HS-27A (cell line): ENCODE measurements around the gene CTPS1.

ENCODE experiments used
- DNase-seq: peaks from one replicate; pipeline ENCODE4 v3.0.0-alpha.2; 2012; ENCODE audit warnings: low read depth, missing footprints

The CTPS1 gene, protein sequence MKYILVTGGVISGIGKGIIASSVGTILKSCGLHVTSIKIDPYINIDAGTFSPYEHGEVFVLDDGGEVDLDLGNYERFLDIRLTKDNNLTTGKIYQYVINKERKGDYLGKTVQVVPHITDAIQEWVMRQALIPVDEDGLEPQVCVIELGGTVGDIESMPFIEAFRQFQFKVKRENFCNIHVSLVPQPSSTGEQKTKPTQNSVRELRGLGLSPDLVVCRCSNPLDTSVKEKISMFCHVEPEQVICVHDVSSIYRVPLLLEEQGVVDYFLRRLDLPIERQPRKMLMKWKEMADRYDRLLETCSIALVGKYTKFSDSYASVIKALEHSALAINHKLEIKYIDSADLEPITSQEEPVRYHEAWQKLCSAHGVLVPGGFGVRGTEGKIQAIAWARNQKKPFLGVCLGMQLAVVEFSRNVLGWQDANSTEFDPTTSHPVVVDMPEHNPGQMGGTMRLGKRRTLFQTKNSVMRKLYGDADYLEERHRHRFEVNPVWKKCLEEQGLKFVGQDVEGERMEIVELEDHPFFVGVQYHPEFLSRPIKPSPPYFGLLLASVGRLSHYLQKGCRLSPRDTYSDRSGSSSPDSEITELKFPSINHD

DNA sequence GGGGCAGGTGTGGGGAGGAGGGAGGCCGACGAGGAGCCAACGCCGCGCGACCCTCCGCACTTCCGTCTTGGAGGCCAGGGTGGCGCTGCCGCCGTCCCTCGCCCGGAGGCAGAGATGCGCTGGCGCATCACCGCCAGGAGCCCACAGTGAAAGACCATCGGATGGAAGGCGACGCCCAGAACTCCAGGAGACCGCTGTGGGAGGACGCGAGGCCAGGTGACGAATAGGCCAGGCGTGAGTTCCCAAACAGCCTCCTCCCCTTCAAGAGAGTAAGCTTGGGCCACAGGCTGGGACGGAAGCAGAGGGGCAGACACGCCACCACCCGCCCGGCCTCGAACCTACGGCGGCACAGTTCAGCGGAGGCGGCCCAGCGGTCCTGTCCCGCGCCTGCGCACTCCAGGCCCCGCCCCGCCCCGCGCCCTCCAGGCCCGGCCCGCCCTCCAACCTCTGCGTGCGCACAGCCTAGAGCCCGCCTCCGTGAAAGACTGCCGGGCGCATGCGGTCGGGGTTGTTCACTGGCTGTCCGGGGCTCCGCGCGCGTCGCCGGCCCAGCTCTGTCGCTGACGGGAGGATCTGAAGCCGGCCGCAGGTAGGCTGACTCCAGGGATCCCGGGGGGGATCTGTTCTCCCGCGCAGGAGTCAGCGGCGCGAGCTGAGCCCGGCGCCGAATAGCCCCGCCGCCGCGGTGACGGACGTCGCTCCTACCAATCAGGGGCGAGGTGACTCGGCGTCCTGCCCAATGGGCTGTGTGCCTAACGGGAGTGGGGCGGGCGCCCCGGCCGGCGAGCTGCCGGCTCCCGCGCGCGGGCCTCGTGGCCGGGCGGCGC is at the start of gene CTPS1:
CTPS1 (plus strand) TSS at position 456 of the 827 bp plus-strand sequence. CDS start 3,595 bp downstream, outside the sequence.
- DNase-seq: peak; percentile 82

DNA sequence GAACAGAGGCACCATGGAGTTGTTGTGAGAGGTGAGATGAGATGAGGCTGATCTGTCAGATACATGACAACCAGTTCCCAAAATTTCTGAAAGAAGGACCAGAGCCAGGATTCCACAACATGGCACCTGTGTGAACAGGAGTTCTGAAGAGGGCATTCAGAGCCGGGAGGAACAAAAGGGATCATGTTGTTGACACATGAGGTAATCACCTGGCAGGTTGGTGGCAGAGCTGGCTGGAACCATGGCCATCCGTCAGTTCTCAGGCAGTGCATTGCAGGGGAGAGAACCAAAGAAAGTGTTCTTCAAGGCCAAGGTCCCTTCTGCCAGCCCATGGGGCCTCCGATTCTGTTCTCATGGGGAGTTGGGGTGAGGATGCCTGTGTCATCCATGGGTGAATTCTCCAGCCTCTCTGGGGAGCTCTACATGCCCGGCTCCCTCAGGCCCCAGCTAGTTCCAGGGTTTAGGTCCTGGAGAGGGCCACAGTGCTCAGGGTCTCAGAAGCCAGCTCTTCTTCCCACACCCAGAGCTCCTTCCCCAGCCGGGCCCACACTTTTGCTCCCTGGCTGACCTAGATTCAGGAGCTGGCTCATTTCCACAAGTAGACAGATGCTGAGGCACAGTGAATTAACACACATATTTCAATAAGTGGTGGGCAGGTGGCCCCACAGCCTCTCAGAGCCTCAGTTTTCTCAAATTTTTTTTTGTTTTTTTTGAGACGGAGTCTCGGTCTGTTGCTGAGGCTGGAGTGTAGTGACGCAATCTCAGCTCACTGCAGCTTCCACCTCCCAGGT is 49.1 kb upstream of the CTPS1 start:
- DNase-seq: no peak

DNA sequence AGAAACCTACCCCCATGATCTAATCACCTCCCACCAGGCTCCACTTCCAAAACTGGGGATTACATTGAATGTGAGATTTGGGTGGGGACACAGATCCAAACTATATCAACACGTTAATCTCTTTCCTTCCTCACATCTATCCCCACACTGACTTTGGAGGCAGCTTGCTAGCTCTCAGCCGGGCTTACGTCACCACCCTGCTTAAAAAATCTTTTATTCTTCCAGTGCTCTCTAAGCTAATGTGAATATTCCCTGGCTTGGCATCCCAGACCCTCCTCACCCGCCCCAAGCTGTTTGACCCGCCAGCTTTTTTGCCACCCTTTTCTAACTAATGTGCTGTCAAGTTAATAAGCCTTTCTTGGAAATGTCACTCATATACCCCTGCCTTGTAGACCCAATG is 47.9 kb upstream of the CTPS1 start:
- no peak for DNase-seq

DNA sequence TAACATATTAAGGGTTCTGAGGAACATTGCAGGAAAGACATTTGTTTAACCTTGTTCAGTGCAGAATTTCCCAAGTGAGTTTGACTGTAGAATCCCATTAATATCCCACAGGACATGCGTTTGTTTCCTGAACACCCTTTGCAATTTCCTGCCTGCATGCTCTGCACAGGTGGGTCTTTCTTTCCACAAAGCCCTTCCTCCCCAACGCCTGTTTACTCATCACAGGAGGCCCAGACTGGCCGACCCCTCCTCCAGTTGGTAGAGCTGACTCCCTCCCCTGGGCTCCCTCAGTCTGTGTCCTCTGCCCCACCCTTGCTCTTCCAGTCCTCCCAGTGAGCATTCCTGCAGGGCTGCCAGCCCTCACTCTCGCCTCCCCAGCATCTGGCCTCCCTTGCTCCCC is 47.5 kb upstream of the CTPS1 start:
- DNase-seq: no peak

DNA sequence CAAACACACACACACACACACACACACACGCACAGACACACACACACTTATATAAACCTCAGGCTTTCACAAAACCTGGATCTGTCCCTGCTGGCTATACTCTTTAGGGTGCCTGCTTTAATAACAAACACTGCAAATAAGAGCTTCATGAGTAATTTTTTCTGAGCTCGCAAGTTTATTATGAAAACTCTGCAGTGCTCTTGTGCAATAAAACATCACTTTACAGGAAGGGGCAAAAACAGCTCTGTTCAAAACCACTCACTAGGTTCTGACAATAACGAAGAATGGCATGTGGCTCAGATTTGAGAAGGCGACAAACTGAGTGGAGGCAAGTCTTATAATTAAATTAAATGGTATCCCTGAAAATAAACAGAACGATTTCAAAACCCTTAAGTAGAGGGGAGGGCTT is 42.6 kb upstream of the CTPS1 start:
- no peak for DNase-seq

DNA sequence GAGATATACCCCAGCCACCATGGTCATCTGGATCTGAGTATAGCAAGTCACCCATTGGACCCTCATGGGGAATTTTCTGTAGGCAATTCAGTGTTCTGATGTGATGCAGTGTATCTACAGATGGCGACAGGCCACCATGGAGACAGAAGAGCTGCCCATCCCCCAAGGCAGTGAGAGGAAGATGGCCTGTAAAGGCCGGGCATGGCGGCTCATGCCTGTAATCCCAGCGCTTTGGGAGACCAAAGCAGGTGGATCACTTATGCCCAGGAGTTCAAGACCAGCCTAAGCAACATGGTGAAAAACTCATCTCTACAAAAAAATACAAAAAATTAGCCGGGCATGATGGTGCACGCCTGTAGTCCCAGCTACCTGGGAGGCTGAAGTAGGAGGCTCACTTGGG is 41.1 kb upstream of the CTPS1 start:
- no peak for DNase-seq

DNA sequence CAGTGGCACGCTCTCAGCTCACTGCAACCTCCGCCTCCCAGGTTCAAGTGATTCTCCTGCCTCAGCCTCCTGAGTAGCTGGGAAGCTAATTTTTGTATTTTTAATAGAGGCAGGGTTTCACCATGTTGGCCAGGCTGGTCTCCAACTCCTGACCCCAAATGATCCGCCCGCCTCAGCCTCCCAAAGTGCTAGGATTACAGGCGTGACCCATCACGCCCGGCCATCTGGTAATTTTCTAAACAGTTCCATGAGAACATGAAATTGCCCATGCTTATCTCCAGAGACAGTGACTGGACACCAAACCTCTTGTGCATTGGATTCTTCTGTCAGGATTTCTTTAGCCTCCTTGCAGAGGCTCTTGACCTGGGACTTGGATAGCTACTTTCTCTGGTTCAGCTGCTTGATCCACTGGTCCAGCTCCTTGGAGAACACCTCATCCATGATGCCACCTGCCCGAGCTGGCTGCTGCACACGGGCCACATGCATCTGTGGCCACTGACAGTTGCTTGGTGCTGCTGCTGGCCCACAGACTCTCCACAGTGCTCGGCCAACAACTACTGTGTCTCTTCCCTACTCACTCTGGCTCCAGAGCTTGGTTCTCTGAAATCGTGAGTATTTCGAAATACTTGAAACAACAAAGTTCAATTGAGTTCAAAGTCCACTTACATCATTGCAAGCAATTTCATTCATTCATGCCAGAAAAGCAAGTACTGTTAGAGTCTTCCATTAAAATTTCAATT is 40.0 kb upstream of the CTPS1 start:
- no peak for DNase-seq

DNA sequence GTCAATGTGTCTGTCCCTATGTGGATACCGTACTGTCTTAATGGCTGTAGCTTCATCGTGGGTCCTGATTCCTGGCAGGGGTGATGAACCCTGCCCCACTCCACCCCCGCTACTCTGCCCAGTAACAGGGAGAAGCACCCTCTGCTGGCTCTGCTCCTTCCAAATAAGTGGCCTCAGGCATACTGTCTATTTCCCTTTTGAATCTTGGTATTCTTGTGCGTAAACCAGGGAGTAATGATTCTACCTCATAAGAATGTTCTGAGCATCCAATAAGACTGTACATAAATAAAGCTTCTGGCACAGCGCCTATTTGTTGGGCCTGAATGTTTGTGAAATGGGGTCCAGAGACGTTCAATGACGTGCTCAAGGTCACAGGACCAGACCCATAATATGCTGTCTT is 35.2 kb upstream of the CTPS1 start:
- DNase-seq: no peak

DNA sequence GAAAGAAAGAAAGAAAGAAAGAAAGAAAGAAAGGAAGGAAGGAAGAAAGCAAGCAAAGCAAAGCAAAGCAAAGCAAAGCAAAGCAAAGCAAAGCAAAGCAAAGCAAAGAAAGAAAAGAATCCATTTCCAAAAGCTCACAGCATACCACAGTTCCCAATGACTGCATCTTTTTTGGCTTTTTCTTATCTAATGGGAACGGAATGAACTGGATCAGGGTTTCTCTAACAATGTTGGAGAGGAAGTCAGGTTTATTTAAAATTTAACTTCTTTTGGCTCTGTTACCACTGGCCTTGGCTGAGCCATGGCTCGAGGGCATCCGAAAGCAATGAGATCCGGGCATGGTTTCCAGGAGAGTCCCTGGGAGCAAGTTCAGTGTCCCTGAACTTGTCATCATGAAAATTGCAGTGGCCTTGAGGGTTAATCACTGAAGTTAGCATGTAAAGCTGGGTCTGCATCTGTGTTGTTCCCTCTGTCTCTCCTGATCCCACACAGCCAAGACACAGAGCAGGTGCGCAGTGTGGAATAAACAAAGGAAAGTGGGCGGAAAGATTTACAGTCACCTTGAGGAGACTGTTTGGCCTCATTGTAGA is 34.6 kb upstream of the CTPS1 start:
- DNase-seq: no peak

DNA sequence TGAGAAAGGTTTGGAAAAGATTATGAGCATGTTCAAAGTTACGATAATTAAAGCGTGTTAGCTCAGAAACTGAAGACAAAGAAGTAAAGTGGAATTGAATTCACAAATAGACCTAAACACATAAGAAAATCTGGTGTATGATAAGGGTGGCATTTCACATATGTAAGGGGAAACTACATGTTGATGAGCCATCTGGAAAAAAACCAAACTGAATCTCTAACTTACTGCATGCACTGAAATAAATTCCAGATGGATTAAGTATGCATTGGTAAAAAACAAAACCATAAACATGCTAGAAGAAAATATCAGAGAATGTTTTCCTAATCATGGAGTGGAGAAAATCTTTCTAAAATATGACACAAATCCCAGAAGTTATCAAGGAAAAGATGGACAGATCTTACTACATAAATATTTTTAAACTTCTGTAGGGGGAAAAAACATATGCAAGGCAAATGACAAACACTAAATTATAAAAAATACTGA is 34.0 kb upstream of the CTPS1 start:
- no peak for DNase-seq

DNA sequence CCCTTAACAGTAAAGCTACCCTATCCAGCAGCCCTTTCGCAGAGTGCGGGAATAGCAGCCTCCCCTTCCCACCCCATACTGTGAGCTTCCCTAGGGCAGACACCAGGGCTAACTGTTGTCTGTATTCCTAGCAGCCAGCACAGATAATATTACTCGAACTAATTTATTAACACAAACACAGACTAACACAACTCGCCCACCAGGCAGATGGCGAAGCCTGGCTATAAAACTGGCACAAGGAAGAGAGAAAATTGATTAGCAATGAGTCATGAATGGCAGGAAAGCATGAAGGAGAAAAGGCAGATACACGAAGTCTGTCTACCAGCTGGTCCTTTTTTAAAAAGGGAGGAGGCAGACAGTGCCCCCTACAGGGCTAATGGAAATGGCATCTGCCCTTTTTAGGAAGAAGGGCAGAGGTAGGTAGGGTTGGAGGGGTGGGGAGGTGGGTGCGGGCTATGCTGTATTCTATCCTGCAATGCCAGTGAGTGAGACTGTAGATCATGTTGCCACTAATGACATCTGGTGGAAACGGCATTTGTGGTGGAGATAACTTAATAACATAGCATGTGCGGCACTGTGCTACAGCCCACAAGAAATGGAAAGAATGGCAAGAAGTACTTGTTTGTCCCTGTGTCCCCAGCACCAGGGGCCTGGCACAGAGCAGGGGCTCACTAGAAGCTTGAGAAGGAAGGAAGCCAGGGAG is 30.6 kb upstream of the CTPS1 start:
- DNase-seq: peak; percentile 85

DNA sequence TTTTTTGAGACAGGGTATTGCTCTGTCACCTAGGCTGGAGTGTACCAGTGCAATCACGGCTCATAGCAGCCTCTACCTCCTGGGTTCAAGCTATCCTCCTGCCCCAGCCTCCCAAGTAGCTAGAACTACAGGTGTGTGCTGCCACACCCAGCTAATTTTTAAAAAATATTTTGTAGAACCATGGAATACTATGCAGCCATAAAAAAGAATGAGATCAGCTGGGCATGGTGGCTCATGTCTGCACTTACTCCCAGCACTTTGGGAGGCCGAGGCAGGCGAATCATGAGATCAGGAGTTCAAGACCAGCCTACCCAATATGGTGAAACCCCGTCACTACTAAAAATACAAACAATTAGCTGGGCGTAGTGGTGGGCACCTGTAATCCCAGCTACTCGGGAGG is 29.9 kb upstream of the CTPS1 start:
- DNase-seq: no peak

DNA sequence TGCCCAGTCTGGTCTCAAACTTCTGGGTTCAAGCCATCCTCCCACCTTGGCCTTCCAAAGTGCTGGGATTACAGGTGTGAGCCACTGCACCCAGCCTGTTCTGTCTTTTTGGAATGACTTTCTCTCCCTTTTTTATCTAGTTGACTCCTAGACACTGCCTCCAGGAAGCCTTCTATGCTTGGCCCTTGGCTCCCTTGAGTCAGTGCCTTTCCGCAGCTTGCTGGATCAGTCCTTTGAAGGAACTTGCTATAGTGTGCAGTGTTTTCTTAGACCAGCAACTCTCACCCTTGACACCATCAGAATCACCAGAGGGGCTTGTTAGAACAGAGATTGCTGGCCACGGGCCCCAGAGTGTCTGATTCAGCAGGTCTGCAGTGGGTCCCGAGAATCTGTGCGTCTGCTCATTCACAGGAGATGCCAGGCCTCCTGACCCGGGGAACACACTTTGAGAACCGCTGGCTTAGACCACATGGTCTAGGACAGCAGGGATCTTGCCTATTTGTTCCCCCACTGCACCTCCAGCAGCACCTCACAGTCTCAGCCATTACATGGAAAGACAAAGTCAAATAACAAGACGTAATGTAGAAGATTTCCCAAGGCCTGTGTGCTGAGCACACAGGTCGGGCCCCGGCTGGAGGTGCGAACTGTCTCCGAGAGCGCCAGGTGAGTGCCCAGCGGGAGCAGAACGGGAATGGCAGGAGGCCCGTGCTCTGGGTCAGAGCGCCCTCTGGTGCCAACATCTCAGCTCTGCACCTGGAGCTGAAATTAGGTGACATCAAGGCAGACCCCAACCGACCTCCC is 27.4 kb upstream of the CTPS1 start:
- DNase-seq: peak; percentile 53

DNA sequence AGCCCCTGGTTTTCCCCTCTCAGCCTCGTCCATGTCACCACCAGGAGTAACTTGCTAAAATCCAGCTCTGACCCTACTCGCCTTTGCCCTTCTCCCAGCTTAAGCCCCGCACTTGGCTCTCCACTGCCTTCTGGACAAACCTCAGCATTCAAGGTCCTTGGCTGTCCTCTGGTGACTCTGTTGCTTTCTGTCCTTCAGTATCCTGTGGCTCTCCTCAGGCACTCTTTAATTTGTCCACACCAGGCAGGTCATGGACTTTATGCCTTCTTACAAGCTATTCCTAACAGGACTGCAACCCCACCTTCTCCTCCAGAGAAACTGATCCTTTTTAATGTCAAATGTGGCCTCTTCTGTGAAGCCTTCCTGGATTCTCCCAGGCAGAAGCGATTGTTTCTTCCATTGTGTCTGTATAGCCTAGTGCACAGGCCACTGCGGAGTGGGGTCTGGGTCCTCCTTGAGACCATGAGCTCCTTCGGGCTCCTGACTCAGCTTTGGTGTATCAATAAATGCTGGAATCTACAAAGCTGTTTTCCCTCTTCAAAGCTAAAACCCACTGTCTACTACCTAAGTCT is 26.7 kb upstream of the CTPS1 start:
- DNase-seq: no peak

DNA sequence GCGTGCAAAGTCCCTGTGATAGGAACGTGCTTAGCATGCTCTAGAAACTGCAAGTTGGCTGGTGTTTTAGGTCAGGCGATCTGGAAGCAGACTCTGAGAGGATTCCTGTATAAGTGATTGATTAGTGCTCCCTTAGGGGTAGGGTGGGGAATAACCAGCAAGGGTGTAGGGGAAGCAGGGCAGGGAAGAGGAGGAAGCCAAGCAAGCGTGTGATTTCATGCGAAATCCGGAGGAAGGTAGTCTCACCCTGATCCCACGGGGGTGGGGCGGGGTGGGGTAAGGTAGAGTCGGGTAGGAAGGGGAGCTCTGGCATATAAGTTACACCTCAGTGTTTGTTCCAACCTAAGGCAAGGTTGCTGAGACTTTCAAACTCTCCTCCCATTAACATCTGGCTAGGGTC is 24.9 kb upstream of the CTPS1 start:
- DNase-seq: no peak

DNA sequence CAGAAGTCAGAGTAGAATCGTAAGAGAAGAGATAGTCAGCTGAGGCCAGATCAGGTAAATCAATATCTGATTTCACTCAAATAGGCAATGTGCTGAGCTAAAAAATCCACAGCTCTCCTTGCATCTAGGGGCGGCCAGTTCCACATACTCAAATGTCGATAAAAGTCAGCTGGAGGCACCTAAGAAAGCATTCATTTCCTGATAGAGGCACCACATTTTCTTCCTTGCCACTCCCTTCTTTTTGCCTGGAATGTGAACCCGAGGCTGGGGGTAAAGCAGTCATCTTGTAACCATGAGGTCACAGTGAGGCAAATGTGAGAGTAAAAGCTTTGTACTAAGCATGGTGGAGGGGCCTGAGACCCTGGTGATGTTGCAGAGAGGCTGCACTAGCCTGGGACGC is 24.2 kb upstream of the CTPS1 start:
- no peak for DNase-seq

DNA sequence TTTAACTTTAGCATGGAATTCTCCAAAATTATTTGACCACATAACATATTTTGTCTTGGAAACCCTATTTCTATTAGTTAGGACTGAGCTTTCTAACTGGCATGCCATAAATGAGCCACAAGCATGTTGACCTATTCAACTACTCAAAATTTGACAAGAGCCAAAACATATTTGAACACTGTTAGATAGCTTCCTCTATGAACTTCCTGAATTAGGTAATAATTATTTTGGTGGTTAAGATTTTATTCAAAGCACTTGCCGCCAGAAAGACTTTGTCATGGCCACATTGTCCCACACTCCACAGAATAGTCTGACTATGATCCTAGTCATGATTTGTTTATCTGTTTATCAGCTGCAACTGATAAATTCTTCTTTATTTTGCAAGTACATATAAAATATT is 23.1 kb upstream of the CTPS1 start:
- no peak for DNase-seq

DNA sequence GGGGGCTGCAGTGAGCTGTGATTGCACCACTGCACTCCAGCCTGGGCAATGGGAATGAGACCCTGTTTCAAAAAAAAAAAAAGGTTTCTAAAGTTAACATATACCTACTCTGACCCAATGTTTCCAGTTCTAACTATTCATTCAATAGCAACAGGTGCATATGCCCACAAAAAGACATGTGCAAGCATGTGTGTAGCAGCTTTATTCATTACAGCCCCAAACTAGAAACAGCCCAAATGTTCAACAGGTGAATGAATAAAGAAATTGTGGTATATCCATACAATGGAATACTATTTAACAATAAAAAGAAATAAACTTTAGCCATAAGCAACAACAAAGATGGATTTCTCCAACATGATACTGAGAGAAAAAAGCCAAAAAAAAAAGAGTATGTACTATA is 21.3 kb upstream of the CTPS1 start:
- DNase-seq: no peak

DNA sequence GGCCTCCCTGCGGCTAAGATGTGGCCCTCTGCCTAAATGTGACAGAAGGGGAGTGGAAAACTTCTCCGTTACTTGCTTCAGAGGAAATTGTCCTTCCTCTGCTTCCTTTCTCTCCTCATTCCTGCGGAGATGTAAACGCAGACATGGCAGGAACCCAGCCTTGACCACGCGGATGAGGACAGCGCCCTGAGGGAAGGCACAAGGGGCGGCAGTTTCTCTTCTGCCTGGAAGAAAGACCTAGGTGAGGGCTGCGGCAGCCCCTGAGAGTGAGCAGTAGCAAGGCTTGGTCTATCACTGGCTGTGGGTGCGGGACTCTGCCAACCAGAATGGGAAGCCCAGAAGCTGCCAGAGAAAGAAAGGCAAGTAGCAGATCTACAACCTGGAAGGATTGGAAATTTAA is 14.0 kb upstream of the CTPS1 start:
- DNase-seq: no peak
